GM13976 (cell line): ENCODE data around the gene CERT1.

Experiments
- DNase-seq: peaks from one replicate; pipeline ENCODE4 v3.0.0; 2012; ENCODE audit warnings: low spot score
- in situ Hi-C: fragments of 300-500 bp; cut with MboI; formaldehyde crosslinking; loops from one replicate; pipeline ENCODE4 v1.12.0; 2022; ENCODE audit warnings: low sequenced_read_pairs, mixed read lengths, inconsistent platforms; ENCODE audit not compliant: unreplicated experiment
- TF ChIP-seq, protein P1 (sequence below): IDR thresholded peaks from 2 replicates; pipeline ENCODE4 v1.5.1; 2012; ENCODE audit warnings: borderline replicate concordance, mild to moderate bottlenecking; ENCODE audit not compliant: insufficient read depth; ENCODE audit errors: extremely low read depth, missing control alignments, control extremely low read depth

The CERT1 gene

GRCh38 chr5:75468593-75468992, 42.8 kb downstream of the CERT1 start:
- DNase-seq, result no peak
- in situ Hi-C loops, result no loop called here
- TF ChIP-seq, protein P1, sequence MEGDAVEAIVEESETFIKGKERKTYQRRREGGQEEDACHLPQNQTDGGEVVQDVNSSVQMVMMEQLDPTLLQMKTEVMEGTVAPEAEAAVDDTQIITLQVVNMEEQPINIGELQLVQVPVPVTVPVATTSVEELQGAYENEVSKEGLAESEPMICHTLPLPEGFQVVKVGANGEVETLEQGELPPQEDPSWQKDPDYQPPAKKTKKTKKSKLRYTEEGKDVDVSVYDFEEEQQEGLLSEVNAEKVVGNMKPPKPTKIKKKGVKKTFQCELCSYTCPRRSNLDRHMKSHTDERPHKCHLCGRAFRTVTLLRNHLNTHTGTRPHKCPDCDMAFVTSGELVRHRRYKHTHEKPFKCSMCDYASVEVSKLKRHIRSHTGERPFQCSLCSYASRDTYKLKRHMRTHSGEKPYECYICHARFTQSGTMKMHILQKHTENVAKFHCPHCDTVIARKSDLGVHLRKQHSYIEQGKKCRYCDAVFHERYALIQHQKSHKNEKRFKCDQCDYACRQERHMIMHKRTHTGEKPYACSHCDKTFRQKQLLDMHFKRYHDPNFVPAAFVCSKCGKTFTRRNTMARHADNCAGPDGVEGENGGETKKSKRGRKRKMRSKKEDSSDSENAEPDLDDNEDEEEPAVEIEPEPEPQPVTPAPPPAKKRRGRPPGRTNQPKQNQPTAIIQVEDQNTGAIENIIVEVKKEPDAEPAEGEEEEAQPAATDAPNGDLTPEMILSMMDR, result no peak

DNA sequence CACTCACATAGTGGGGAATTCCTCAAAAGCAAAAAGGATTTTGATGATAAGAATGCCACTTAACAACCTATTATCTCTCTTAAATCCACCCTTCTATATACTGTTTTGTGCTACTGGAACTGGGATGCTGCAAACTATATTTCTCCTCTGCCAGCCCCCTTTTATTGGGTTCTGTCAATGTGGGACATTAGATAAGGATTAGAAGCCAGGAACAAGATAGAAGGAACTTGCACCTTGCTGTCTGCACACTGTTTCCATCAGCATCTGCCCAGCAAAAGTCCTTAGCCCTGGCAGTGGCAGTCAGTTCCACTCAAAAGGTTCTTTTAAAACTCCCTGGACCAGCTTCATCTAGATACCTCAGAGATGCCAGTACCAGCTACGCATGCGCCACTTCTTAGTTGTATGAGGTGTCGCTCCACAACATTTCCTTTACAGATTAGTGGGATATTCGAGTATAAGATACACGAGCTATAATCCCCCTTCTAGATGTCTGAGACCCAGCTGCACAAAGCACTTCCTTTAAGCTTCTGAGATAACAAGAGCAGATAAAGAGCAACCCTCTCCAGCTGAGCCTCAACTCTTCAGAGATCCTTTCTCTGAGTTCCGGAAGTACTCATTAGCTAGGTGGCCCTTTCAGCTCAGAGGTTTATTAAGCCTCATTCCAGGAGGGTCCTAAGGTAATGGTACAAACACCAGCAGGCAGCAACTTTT, 45.3 kb downstream of the CERT1 start:
- in situ Hi-C loops, result no loop called here
- TF ChIP-seq, protein P1, result no peak
- DNase-seq, result no peak

DNA sequence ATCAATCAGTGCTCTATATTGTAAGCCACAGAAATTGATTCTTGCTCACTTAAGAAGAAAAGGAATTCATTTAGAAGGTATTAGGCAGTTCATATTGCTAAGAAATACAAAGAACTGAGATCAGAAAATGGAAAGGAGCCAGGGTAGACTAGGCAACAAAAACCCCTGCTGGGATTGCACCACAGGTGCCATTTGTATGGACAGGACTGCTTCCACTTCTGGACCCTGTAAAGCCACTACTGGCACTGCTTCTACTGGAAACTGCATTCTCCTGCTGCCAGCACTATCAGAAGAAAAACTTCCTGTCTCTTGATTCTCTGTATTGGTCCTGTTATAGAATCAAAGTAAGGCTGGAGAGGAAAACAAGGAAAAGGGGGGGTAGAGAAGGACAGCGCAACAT, 45.9 kb downstream of the CERT1 start:
- TF ChIP-seq, protein P1, result no peak
- in situ Hi-C loops, result no loop called here
- no peak for DNase-seq

DNA sequence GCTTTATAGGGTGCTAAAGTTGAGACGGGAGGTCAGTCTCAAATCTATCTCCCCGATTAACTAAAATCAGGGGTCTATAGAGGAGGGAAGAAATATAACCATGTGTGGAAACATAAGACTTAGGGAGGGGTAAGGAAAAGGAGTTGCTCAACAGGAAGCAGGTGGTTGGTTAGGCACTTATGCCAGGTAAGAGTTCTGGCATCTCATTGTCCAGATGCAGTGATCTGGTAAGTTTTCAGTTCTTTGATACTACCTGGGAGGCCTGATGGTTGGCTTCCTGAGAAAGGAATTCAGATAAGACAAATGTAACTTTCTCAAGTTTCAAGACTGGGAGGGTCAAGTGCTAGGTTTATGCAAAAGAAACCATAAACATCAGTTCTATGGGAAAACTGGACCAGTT, 47.7 kb downstream of the CERT1 start:
- no peak for DNase-seq
- TF ChIP-seq, protein P1, result no peak
- in situ Hi-C loops, result no loop called here

DNA sequence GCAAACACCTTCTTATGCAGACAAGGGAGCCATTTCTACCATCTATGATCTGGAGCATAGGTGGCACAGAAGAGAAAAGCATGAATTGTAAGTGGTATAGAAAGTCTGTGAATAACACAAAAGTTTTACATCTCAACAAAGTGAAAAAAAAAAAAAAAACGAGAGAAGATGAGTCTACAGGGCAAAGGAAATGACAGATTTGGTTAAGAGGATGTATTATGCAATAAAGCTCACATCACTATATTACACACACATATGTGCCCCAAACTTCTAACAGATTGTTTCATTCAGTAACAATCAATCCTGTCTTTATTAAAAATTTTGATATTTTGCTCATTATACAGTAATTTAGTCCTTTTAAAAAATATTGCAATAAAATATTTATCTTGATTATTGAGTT, 49.8 kb downstream of the CERT1 start:
- in situ Hi-C loops, result no loop called here
- TF ChIP-seq, protein P1, result no peak
- no peak for DNase-seq

- DNase-seq, result no peak
- in situ Hi-C loops, result no loop called here
- TF ChIP-seq, protein P1, result no peak
These were observed 50.4 kb downstream of the CERT1 start for GRCh38 chr5:75460942-75461610.
